Measurements from ENCODE around the gene NCOR1. TPM values are rescaled to one million over a fixed set of nuclear protein-coding genes. Genes with fewer than 3 reads are reported as not detected.

NCOR1 gene
- total RNA-seq, 1 donor from 2014 or later, result 79.3 TPM

GRCh38 chr17:16108386-16108785 is 106.9 kb downstream of the NCOR1 start:
- Histone ChIP-seq H3K4me3 (ENCODE audit: low read depth, low read length) (no peak overlapping the region), H3K36me3 (ENCODE audit: control insufficient read depth, insufficient read depth, low read length) (peaks cover 3% of the 10 kb centered on the region), H3K27me3 (ENCODE audit: control insufficient read depth, insufficient read depth, low read length) (no peaks in the 10 kb centered on the region)
- TF ChIP-seq CTCF (IDR thresholded peaks at IDR 0.05; ENCODE audit: insufficient read depth, low read length, poor library complexity, severe bottlenecking), result no peak
- DNase-seq (ENCODE audit: low read depth), result no peak

- Histone ChIP-seq H3K36me3 (ENCODE audit: control insufficient read depth, insufficient read depth, low read length) (peaks cover 3% of the 10 kb centered on the region), H3K4me3 (ENCODE audit: low read depth, low read length) (no peak overlapping the region)
- TF ChIP-seq CTCF (IDR thresholded peaks at IDR 0.05; ENCODE audit: insufficient read depth, low read length, poor library complexity, severe bottlenecking), result no peak
Measured at GRCh38 chr17:16107165-16107770, 108.1 kb downstream of the NCOR1 start.

GRCh38 chr17:16106161-16106891 is 109.0 kb downstream of the NCOR1 start:
- DNase-seq (ENCODE audit: low read depth), result no peak
- H3K4me3 ChIP-seq (ENCODE audit: low read depth, low read length), result no peak overlapping the region
- no peaks in the 10 kb centered on the region for H3K27me3 ChIP-seq (ENCODE audit: control insufficient read depth, insufficient read depth, low read length)
- no peak for TF ChIP-seq CTCF (IDR thresholded peaks at IDR 0.05; ENCODE audit: insufficient read depth, low read length, poor library complexity, severe bottlenecking)
- peaks cover 4% of the 10 kb centered on the region for H3K36me3 ChIP-seq (ENCODE audit: control insufficient read depth, insufficient read depth, low read length)

More at GRCh38 chr17:16107165-16107770, 108.1 kb downstream of the NCOR1 start:
- no peak for DNase-seq (ENCODE audit: low read depth)
- H3K27me3 ChIP-seq (ENCODE audit: control insufficient read depth, insufficient read depth, low read length), result no peaks in the 10 kb centered on the region

- no peak for DNase-seq (ENCODE audit: low read depth)
- Histone ChIP-seq H3K4me3 (ENCODE audit: low read depth, low read length) (no peak overlapping the region), H3K36me3 (ENCODE audit: control insufficient read depth, insufficient read depth, low read length) (peaks cover 3% of the 10 kb centered on the region), H3K27me3 (ENCODE audit: control insufficient read depth, insufficient read depth, low read length) (no peaks in the 10 kb centered on the region)
- no peak for TF ChIP-seq CTCF (IDR thresholded peaks at IDR 0.05; ENCODE audit: insufficient read depth, low read length, poor library complexity, severe bottlenecking)
Measured at GRCh38 chr17:16104189-16104588, 111.1 kb downstream of the NCOR1 start.

- no peak for TF ChIP-seq CTCF (IDR thresholded peaks at IDR 0.05; ENCODE audit: insufficient read depth, low read length, poor library complexity, severe bottlenecking)
- H3K4me3 ChIP-seq (ENCODE audit: low read depth, low read length), result no peak overlapping the region
- H3K27me3 ChIP-seq (ENCODE audit: control insufficient read depth, insufficient read depth, low read length), result no peaks in the 10 kb centered on the region
- DNase-seq (ENCODE audit: low read depth), result no peak
- H3K36me3 ChIP-seq (ENCODE audit: control insufficient read depth, insufficient read depth, low read length), result peaks cover 1% of the 10 kb centered on the region
Measured at GRCh38 chr17:16101440-16101839, 113.9 kb downstream of the NCOR1 start.

Measured in kidney epithelial cell (primary cell).